DND-41 (cell line): ENCODE data around the gene CAPNS2.

ENCODE experiments used
- ATAC-seq: fragments of 200-7000 bp; cut with Tn5 transposase; 3 replicates; pipeline ENCODE4 v1.9.1; 2021; ENCODE audit warnings: low read depth; ENCODE audit not compliant: insufficient read depth
- DNase-seq: peaks from one replicate; pipeline ENCODE4 v3.0.0-alpha.2; 2020
- H2AFZ ChIP-seq: 2 replicates; pipeline ENCODE4 v1.6.0; 2012; ENCODE audit warnings: low read depth, low read length
- H3K27ac ChIP-seq: 2 replicates; pipeline ENCODE4 v1.5.1; 2012; ENCODE audit warnings: low read length, inconsistent platforms
- H3K27me3 ChIP-seq: fragments of 200-600 bp; sonication (generic); 2 replicates; pipeline ENCODE4 v1.6.0; 2012; ENCODE audit warnings: low read length, mild to moderate bottlenecking, inconsistent platforms; ENCODE audit not compliant: insufficient read depth, poor library complexity
- H3K36me3 ChIP-seq: 2 replicates; pipeline ENCODE4 v1.5.1; 2012; ENCODE audit warnings: low read length, inconsistent platforms; ENCODE audit not compliant: insufficient read depth
- H3K4me1 ChIP-seq: 2 replicates; pipeline ENCODE4 v1.5.1; 2012; ENCODE audit warnings: mild to moderate bottlenecking, low read length; ENCODE audit not compliant: insufficient read depth
- H3K4me2 ChIP-seq: 2 replicates; pipeline ENCODE4 v1.6.0; 2012; ENCODE audit warnings: mild to moderate bottlenecking, moderate library complexity, low read length, inconsistent platforms; ENCODE audit not compliant: insufficient read depth
- H3K4me3 ChIP-seq, 2 experiments: fragments of 200-600 bp in 1 of 2; shearing (Covaris generic) in 1 of 2; 2 replicates each; pipeline ENCODE4 v1.5.1; 2012 to 2016; ENCODE audit warnings: inconsistent platforms in 2 of 2, low read length in 2 of 2, mild to moderate bottlenecking in 2 of 2, low read depth in 1 of 2, moderate library complexity in 1 of 2
- H3K79me2 ChIP-seq: 2 replicates; pipeline ENCODE4 v1.6.0; 2012; ENCODE audit warnings: low read length, inconsistent platforms; ENCODE audit not compliant: insufficient read depth
- H3K9ac ChIP-seq: 2 replicates; pipeline ENCODE4 v1.6.0; 2012; ENCODE audit warnings: low read depth, mild to moderate bottlenecking, inconsistent platforms, low read length, moderate library complexity
- H3K9me3 ChIP-seq: 2 replicates; pipeline ENCODE4 v1.5.1; 2012; ENCODE audit warnings: low read length, moderate library complexity, mild to moderate bottlenecking, inconsistent platforms; ENCODE audit not compliant: insufficient read depth, severe bottlenecking
- H4K20me1 ChIP-seq: 2 replicates; pipeline ENCODE4 v1.6.0; 2012; ENCODE audit warnings: low read length; ENCODE audit not compliant: insufficient read depth
- EZH2 ChIP-seq: IDR thresholded peaks from 3 replicates; pipeline ENCODE4 v1.6.1; 2012; ENCODE audit warnings: borderline replicate concordance, low read depth, mild to moderate bottlenecking, moderate library complexity, low read length, inconsistent platforms; ENCODE audit not compliant: severe bottlenecking
- TF ChIP-seq, protein P1 (sequence below): IDR thresholded peaks from 2 replicates; pipeline ENCODE4 v1.5.1; 2012; ENCODE audit warnings: borderline replicate concordance, low read length, moderate library complexity, mild to moderate bottlenecking; ENCODE audit not compliant: poor library complexity, severe bottlenecking; ENCODE audit errors: extremely low read depth

Gene CAPNS2

DNA sequence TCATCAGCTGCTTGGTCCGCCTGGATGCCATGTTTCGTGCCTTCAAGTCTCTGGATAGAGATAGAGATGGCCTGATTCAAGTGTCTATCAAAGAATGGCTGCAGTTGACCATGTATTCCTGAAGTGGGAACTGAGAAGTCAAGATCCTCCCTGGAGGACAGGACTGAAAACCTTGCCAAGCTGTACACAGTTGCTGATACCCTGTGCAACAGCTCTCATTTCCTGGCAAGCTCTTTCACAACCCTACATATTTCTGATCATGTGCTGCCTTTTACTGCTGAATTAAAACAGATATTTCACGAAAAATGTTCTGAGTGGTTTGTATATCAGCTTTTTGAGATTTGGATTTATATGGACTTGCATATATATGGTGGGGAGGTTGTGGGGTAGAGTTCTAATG lies 898 bp downstream of the CAPNS2 start:
- Histone ChIP-seq H3K9me3 (no peaks in the 10 kb centered on the region), H4K20me1 (no peaks in the 10 kb centered on the region), H3K27me3 (peaks cover 11% of the 10 kb centered on the region), H3K27ac (no peak overlapping the region), H3K36me3 (no peaks in the 10 kb centered on the region), H3K4me1 (no peaks in the 10 kb centered on the region), H3K4me2 (no peak overlapping the region), H3K9ac (no peak overlapping the region), H3K79me2 (no peaks in the 10 kb centered on the region), H3K4me3 (no peak overlapping the region), H2AFZ (no peak overlapping the region)
- no peak for TF ChIP-seq EZH2
- TF ChIP-seq, protein P1, sequence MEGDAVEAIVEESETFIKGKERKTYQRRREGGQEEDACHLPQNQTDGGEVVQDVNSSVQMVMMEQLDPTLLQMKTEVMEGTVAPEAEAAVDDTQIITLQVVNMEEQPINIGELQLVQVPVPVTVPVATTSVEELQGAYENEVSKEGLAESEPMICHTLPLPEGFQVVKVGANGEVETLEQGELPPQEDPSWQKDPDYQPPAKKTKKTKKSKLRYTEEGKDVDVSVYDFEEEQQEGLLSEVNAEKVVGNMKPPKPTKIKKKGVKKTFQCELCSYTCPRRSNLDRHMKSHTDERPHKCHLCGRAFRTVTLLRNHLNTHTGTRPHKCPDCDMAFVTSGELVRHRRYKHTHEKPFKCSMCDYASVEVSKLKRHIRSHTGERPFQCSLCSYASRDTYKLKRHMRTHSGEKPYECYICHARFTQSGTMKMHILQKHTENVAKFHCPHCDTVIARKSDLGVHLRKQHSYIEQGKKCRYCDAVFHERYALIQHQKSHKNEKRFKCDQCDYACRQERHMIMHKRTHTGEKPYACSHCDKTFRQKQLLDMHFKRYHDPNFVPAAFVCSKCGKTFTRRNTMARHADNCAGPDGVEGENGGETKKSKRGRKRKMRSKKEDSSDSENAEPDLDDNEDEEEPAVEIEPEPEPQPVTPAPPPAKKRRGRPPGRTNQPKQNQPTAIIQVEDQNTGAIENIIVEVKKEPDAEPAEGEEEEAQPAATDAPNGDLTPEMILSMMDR = no peak
- ATAC-seq = no peak
- DNase-seq = no peak

DNA sequence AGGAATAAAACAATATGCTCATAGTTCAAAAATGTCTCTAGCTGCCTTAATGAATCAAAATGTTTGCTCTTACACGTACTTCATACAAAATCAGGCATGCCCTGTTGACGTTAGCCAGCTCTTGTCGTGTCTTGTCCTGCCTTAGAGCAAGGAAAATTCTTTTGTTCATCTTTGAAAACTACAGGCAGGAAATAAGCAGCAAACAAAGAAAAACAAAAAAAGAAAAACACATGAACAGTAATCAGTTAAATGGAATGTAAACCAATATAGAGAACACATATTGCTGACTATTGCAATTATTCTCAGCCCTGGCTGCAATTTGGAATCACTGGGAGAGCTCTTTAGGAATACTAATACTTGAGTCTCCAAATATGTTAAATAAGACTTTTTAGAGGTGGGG lies 1.7 kb downstream of the CAPNS2 start:
- no peaks in the 10 kb centered on the region for H3K36me3 ChIP-seq
- H3K4me1 ChIP-seq = no peaks in the 10 kb centered on the region
- no peak for TF ChIP-seq EZH2
- TF ChIP-seq, protein P1 = no peak
- no peak overlapping the region for H2AFZ ChIP-seq
- ATAC-seq (no peak), DNase-seq (no peak)
- no peak overlapping the region for H3K27ac ChIP-seq
- H3K27me3 ChIP-seq = peaks cover 11% of the 10 kb centered on the region
- no peaks in the 10 kb centered on the region for H4K20me1 ChIP-seq
- no peaks in the 10 kb centered on the region for H3K79me2 ChIP-seq
- no peaks in the 10 kb centered on the region for H3K9me3 ChIP-seq
- no peak overlapping the region for H3K9ac ChIP-seq
- no peak overlapping the region for H3K4me3 ChIP-seq
- no peak overlapping the region for H3K4me2 ChIP-seq

GRCh38 chr16:55569025-55569424 lies 2.5 kb downstream of the CAPNS2 start:
- Histone ChIP-seq H3K79me2 (no peaks in the 10 kb centered on the region), H3K4me2 (no peak overlapping the region), H3K9ac (no peak overlapping the region), H2AFZ (no peak overlapping the region), H4K20me1 (no peaks in the 10 kb centered on the region), H3K36me3 (no peaks in the 10 kb centered on the region), H3K4me1 (no peaks in the 10 kb centered on the region), H3K4me3 (no peak overlapping the region), H3K27ac (no peak overlapping the region), H3K27me3 (peaks cover 15% of the 10 kb centered on the region), H3K9me3 (no peaks in the 10 kb centered on the region)
- DNase-seq (no peak), ATAC-seq (no peak)
- TF ChIP-seq EZH2 = no peak

GRCh38 chr16:55570159-55570558 lies 3.7 kb downstream of the CAPNS2 start:
- no peaks in the 10 kb centered on the region for H3K79me2 ChIP-seq
- no peak overlapping the region for H3K27ac ChIP-seq
- H3K9ac ChIP-seq = no peak overlapping the region
- no peak overlapping the region for H3K4me3 ChIP-seq
- H3K4me1 ChIP-seq = no peaks in the 10 kb centered on the region
- H4K20me1 ChIP-seq = no peaks in the 10 kb centered on the region
- no peak overlapping the region for H2AFZ ChIP-seq
- H3K36me3 ChIP-seq = no peaks in the 10 kb centered on the region
- H3K9me3 ChIP-seq = no peaks in the 10 kb centered on the region
- peaks cover 15% of the 10 kb centered on the region for H3K27me3 ChIP-seq
- TF ChIP-seq, protein P1 = no peak
- TF ChIP-seq EZH2 = no peak
- DNase-seq = no peak
- no peak overlapping the region for H3K4me2 ChIP-seq
- no peak for ATAC-seq
